Heart left ventricle (tissue), 13 donors: ENCODE results near the gene CYP11A1.

Experiments used
- POLR2A ChIP-seq, 2 donors: fragments of 450-650 bp; IDR thresholded peaks; one replicate each; pipeline ENCODE4 v1.6.1; 2017; ENCODE audit warnings: antibody characterized with exemption in 2 of 2, mild to moderate bottlenecking in 2 of 2, moderate library complexity in 2 of 2
- TF ChIP-seq, protein P1 (sequence below), 12 donors: fragments of 200-600 bp; sonication (generic) in 4 of 12; IDR thresholded peaks; one replicate each; pipeline versions ENCODE4 v1.5.0 to v1.8.0; 2018 to 2022; ENCODE audit warnings: antibody characterized with exemption in 12 of 12, mild to moderate bottlenecking in 5 of 12
- donor health status: ischemic (EF 13 %, LVEDD 7.1; RV severe dilation, severe dysfunction).
- donor health status: DM: no; HTN: yes; CAD: no.
- donor health status: DM: no; HTN: no; CAD: no.
- donor health status: ischemic (EF 25% LVEDD 6.9; RV normal size, moderate dysfunction).
- donor health status: ischemic (EF 25% LVEDD 5.7; RV mildly dilated, moderate dysfunction).
- donor health status: ischemic (EF 35%, LVEDD 5.7; RV mildly dilated, moderate dysfunction).
- donor health status: nonischemic (EF 11% LVEDD 7.7; RV severe dilation, severe dysfunction).
- donor health status: DM: yes; HTN: yes; CAD: no.
- donor health status: PGD.
- donor health status: ischemic (EF 29% LVEDD 5.4; RV normal size, mild dysfunction).
- donor health status: nonischemic (EF 23%, LVEDD 6.1; RV moderate dilation, normal function).

- TF ChIP-seq, protein P1, sequence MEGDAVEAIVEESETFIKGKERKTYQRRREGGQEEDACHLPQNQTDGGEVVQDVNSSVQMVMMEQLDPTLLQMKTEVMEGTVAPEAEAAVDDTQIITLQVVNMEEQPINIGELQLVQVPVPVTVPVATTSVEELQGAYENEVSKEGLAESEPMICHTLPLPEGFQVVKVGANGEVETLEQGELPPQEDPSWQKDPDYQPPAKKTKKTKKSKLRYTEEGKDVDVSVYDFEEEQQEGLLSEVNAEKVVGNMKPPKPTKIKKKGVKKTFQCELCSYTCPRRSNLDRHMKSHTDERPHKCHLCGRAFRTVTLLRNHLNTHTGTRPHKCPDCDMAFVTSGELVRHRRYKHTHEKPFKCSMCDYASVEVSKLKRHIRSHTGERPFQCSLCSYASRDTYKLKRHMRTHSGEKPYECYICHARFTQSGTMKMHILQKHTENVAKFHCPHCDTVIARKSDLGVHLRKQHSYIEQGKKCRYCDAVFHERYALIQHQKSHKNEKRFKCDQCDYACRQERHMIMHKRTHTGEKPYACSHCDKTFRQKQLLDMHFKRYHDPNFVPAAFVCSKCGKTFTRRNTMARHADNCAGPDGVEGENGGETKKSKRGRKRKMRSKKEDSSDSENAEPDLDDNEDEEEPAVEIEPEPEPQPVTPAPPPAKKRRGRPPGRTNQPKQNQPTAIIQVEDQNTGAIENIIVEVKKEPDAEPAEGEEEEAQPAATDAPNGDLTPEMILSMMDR (IDR thresholded peaks at IDR 0.05): no peak
- TF ChIP-seq POLR2A (IDR thresholded peaks at IDR 0.05): no peak
Observed at GRCh38 chr15:74351670-74352069, 15.8 kb downstream of the CYP11A1 start.
